Lung (tissue), 12 donors: Measurements from ENCODE around the gene PLPP3. TPM values are rescaled to one million over a fixed set of nuclear protein-coding genes. Genes with fewer than 3 reads are reported as not detected.

Experiments
- ATAC-seq: fragments of 200-7000 bp; cut with Tn5 transposase; one replicate; pipeline ENCODE4 v1.9.1; 2020; ENCODE audit warnings: moderate number of reproducible peaks; ENCODE audit not compliant: insufficient read depth, low FRiP score
- DNase-seq, 3 donors: peaks; one replicate each; pipeline ENCODE4 v3.0.0-alpha.2; 2013 to 2017
- H3K27ac ChIP-seq, 2 donors: one replicate each; pipeline ENCODE4 v1.5.1; 2013; ENCODE audit warnings: mild to moderate bottlenecking in 2 of 2, moderate library complexity in 2 of 2, control low read depth in 1 of 2, inconsistent platforms in 1 of 2, low read depth in 1 of 2, low read length in 1 of 2
- H3K27me3 ChIP-seq, 3 donors: one replicate each; pipeline ENCODE4 v1.5.1; 2013; ENCODE audit warnings: low read length in 2 of 3; ENCODE audit not compliant: control insufficient read depth in 3 of 3, insufficient read depth in 3 of 3
- H3K36me3 ChIP-seq, 4 donors: one replicate each; pipeline ENCODE4 v1.5.1; 2013; ENCODE audit warnings: low read length in 4 of 4, mild to moderate bottlenecking in 1 of 4, moderate library complexity in 1 of 4; ENCODE audit not compliant: control insufficient read depth in 4 of 4, insufficient read depth in 4 of 4
- H3K4me1 ChIP-seq, 5 donors: one replicate each; pipeline ENCODE4 v1.5.1; 2013; ENCODE audit warnings: low read length in 5 of 5, mild to moderate bottlenecking in 2 of 5, moderate library complexity in 1 of 5; ENCODE audit not compliant: control insufficient read depth in 5 of 5, insufficient read depth in 5 of 5
- H3K4me3 ChIP-seq: one replicate; pipeline ENCODE4 v1.5.1; 2013; ENCODE audit warnings: mild to moderate bottlenecking, control low read depth, moderate library complexity
- H3K9ac ChIP-seq, 2 donors: one replicate each; pipeline ENCODE4 v1.5.1; 2013; ENCODE audit warnings: low read length in 2 of 2, control low read depth in 1 of 2; ENCODE audit not compliant: insufficient read depth in 1 of 2
- H3K9me3 ChIP-seq, 4 donors: one replicate each; pipeline ENCODE4 v1.5.1; 2013; ENCODE audit warnings: low read length in 3 of 4, mild to moderate bottlenecking in 1 of 4, moderate library complexity in 1 of 4; ENCODE audit not compliant: control insufficient read depth in 4 of 4, insufficient read depth in 3 of 4
- CTCF ChIP-seq: IDR thresholded peaks from 2 replicates; pipeline ENCODE4 v1.5.1; 2012; ENCODE audit warnings: mild to moderate bottlenecking; ENCODE audit errors: control extremely low read depth, extremely low read depth
- WGBS, 2 donors: extraction: QIAGEN DNeasy Blood & Tissue Kit; methylation state at CpG; one replicate each; pipeline ENCODE4 v1.1.7; 2013; 5-methylcytosine and 5-hydroxymethylcytosine counted together
- polyA plus RNA-seq, 2 donors: library from polyadenylated mRNA; stranded (reverse); fragments of 200-250 nt; gene quantifications; one replicate each; pipeline ENCODE4 v1.2.1, GENCODE V29; 2013
- total RNA-seq, 2 donors: library from RNA; depleted of rRNA in 1 of 2; stranded (reverse); fragments of >200 nt in 1 of 2; gene quantifications; one replicate each; pipeline ENCODE4 v1.2.1, GENCODE V29; 2014 to 2021
- donor health status: control.
- donor health status: control.
- donor health status: Bipolar disorder and iron deficiency.
- donor health status: healthy.
- donor health status: DM: yes; HTN: yes; CAD: no.

Gene PLPP3
- total and polyA plus RNA-seq, 4 donors = 8.6 to 121 (median 112) TPM

- DNase-seq (no peak), ATAC-seq (no peak)
- Histone ChIP-seq H3K9me3 (no peaks in the 10 kb centered on the region), H3K27me3 (no peaks in the 10 kb centered on the region), H3K36me3 (no peaks in the 10 kb centered on the region), H3K9ac (no peak overlapping the region), H3K4me3 (no peak overlapping the region), H3K27ac (no peak overlapping the region), H3K4me1 (peaks cover 0 to 5% (median 0%) of the 10 kb centered on the region in 5 donors)
- WGBS, 2 donors = 71 to 81% methylated on average over 12 of the region's 12 CpGs
- TF ChIP-seq CTCF = no peak
These were observed 117.9 kb downstream of the PLPP3 start for GRCh38 chr1:56461158-56462127.

- H3K4me3 ChIP-seq = no peak overlapping the region
- H3K9ac ChIP-seq = no peak overlapping the region
- DNase-seq (no peak), ATAC-seq (no peak)
- H3K36me3 ChIP-seq = no peaks in the 10 kb centered on the region
- peaks cover 0 to 7% (median 0%) of the 10 kb centered on the region in 5 donors for H3K4me1 ChIP-seq
- no peaks in the 10 kb centered on the region for H3K9me3 ChIP-seq
- H3K27me3 ChIP-seq = no peaks in the 10 kb centered on the region
- 77 to 95% methylated on average over 4 of the region's 4 CpGs for WGBS, 2 donors
- no peak for TF ChIP-seq CTCF
- H3K27ac ChIP-seq = no peak overlapping the region
These were observed 120.1 kb downstream of the PLPP3 start for GRCh38 chr1:56459260-56459659.

- H3K27ac ChIP-seq = no peak overlapping the region
- H3K4me1 ChIP-seq = peaks cover 0 to 15% (median 7%) of the 10 kb centered on the region in 5 donors
- no peak overlapping the region for H3K4me3 ChIP-seq
- no peaks in the 10 kb centered on the region for H3K36me3 ChIP-seq
- no peak for TF ChIP-seq CTCF
- ATAC-seq = peak; percentile 27
- no peak for DNase-seq
- H3K9ac ChIP-seq = no peak overlapping the region
- H3K9me3 ChIP-seq = no peaks in the 10 kb centered on the region
- WGBS, 2 donors = 79 to 90% methylated on average over 10 of the region's 10 CpGs
- no peaks in the 10 kb centered on the region for H3K27me3 ChIP-seq
These were observed 121.5 kb downstream of the PLPP3 start for GRCh38 chr1:56457756-56458375.
